Measurements from ENCODE around the gene METTL1.
"Not testable (repeated sequence)": the region's sequence is repeated elsewhere in the genome, so short reads cannot be mapped to it uniquely, and the experiment has no call there.

Gene METTL1

DNA sequence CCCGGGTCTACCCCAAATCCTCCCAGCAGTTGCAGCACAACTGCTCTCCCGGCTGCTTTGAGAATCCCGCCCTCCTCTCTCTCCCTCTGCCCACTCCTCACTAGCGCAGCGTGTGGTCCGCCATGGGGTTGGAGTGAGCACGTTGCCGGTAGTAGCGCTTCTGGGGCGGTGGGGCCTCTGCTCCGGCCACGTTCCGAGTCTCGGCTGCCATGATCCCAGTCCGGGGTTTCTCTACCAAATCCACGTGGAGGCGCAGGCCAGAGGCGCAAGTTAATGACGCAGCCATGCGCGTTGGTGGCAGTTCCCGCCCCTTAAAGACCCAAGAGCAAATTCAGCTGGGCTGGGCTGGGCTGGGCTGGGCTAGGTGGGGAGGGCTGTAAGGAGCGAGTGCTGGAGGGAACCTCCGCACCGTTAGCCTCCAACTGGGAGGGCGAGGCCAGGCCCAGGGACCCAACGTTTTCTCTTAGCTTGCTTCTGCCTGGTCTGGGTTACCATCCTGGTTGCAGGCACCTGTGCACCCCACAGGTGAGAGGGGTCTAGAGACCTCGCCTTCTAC, at the start of gene METTL1:
METTL1 (minus strand) TSS at position 233 of the 556 bp plus-strand sequence; CDS start at position 211, 22 bp downstream.
- peak; percentile 98 for DNase-seq

GRCh38 chr12:57821015-57821414, 49.1 kb upstream of the METTL1 start:
- DNase-seq: peak; percentile 24

DNA sequence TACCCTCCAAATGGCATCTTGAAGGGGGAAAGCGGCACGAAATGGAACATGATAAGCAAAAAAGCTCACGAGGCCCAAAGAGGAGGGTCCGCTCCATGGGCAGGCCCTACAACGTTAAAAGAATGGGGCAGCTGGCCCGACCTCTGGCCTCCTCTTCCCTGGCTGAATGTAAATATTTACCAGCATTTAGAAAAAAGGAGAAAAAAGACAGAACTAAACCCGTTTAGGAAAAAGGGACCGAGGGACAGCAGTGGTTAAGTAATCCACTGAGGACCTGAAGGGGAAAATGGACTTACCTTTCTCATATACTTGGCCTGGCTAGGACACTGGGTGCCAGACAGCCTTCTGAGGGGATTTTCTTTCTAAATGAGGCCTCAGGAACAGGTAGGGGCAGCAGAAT, 48.2 kb upstream of the METTL1 start:
- peak; percentile 11 for DNase-seq

DNA sequence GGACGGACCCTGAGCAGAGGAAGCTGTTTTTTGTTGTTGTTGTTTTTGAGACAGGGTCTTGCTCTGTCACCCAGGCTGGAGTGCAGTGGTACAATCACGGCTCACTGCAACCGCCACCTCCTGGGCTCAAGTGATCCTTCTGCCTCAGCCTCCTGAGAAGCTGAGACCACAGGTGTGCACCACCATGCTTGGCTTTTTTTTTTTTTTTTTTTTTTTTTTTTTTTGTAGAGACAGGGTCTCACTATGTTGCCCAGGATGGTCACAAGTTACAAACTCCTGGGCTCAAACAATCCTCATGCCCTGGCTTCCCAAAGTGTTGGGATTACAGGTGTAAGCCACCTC, 46.1 kb upstream of the METTL1 start:
- not testable (repeated sequence) for DNase-seq

GRCh38 chr12:57817261-57817989, 45.5 kb upstream of the METTL1 start:
- DNase-seq: no peak

GRCh38 chr12:57816855-57817151, 44.9 kb upstream of the METTL1 start:
- no peak for DNase-seq

DNA sequence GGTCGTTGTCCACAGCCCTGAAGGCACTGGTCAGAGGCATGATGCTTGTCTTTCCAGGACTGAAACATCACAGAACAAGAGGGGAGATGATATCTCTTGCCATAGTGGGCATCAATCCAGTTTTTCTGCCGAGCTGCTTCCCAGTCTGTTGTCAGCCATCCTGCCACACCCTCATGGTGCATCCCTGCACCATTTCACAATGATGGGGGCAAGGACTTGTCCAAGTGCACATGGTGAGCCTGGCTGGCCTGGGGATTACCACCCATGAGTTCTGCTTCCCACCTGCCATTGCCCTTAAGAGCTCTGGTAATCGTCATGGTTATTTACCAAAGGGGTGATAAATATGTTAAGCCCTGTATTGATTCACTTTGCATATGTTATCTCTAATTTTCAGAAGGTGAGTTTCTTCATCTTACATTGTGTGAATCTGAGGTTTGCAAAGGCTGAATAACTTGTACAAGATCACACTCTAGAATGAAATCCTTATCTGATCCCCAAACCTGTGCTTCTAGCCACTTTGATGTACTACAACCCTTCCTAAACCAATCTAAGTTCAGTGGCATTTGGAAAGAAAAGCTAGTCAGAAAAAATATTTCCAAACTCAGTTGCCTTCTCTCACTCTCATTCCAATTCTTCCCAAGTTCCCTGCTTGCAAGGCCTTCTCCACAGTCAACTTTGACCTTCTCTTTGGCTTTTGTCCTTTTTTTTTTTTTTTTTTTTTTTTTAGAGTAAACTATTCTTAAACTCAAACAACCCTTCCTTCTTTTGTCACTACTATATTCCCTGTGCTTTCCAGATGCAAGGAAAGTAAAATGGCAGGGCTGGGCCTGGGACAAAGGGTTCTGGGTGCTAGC, 44.3 kb upstream of the METTL1 start:
- DNase-seq: no peak

GRCh38 chr12:57815177-57816000, 43.5 kb upstream of the METTL1 start:
- no peak for DNase-seq

- DNase-seq: no peak
Measured at GRCh38 chr12:57813971-57814772, 42.3 kb upstream of the METTL1 start.

DNA sequence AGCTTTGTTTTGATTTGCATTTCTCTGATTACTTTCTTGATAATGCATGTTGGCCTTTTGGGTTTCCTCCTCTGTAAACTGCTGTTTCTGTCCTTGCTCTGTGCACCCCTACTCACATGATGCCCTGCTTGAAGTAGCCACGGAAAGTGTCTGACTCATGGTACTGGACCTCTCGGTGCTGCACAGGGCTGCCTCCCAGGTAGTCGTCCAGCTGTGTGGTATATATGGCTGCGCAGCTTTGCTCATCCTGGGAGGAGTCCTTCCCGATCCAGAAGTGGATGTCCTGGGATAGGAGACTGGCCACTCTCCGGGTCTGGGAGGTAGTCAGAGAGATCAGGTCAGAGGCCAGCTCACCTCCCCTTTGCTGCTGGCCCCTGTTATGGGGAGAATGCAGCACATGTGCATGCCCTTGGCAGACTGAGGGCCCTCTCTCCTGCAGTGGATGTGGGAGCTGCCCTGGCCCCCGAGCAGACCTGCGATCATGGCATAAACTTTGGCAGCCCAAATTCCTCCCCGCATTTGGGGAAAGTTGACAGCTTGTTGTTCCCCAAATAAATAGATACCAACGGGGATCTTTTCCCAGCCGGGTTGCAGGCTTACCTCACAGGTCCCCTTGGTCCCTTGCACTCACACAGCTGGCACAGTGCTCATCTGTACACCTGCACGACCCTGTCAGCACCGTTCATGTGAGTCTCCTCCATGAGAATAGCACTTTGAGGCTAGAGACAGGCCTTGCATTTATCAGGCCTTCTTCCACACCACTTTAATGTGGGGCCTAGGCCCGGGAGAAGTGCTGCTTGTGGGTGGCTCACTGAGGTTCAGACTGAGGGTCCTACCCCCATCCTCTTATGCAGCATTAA, 41.4 kb upstream of the METTL1 start:
- DNase-seq: no peak

- DNase-seq: no peak
Measured at GRCh38 chr12:57811028-57811755, 39.3 kb upstream of the METTL1 start.

GRCh38 chr12:57810450-57810849, 38.5 kb upstream of the METTL1 start:
- no peak for DNase-seq

DNA sequence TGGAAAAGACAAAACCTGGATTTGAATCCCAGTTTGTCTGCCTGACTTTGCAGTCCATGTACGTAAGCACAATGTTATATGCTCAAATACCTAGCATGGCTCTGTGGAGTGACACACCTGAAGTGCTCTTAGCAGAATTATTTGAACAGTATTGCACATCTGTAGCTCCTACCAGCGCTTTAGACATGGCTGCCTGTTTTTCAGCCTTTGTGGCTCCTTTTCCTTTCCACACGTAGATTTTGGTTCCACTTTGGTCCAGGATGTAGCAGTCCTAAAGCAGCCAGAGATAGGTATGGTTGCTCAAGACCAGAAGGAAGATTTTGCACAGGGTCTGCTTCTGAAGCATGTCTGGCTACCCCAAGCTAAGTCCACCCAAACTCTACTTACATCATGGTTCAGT, 37.5 kb upstream of the METTL1 start:
- DNase-seq: no peak

DNA sequence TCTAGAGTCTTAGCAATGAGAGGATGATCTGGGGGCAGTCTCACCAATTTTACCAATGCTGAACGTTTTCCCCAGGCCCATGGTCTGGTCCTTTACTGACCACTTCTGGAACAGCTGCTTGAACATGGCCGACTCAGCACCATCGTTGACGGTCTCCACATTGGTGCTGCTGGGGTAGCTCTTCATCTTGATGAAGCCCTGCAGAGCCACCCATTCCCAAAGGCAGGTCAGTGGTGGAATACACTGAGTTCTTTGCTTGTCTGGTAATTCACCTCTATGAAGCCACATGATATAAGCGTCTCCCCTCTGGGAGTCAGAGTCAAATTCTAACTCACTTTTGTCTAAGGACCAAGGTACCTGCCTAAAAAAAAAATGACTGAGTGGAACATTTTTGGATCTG, 36.4 kb upstream of the METTL1 start:
- DNase-seq: no peak

- no peak for DNase-seq
Measured at GRCh38 chr12:57807285-57807684, 35.4 kb upstream of the METTL1 start.

DNA sequence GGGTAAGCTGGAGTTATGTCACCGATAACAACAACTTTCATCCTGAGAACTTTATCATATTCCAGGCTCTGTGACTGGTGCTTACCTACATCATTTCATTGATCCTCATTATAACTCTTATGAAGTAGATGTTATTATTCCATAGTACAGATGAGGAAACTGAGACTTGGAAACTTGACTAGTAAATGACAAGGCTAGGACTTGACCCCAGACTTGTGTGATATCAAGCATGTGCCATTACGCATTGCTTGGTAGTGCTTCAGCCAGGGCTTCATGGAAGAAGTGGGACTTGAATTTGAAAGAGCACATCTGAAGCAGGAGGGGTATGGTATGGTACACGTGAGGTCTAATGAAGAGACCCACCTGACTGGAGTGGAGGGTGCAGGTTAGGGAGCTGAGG, 34.8 kb upstream of the METTL1 start:
- DNase-seq: no peak

DNA sequence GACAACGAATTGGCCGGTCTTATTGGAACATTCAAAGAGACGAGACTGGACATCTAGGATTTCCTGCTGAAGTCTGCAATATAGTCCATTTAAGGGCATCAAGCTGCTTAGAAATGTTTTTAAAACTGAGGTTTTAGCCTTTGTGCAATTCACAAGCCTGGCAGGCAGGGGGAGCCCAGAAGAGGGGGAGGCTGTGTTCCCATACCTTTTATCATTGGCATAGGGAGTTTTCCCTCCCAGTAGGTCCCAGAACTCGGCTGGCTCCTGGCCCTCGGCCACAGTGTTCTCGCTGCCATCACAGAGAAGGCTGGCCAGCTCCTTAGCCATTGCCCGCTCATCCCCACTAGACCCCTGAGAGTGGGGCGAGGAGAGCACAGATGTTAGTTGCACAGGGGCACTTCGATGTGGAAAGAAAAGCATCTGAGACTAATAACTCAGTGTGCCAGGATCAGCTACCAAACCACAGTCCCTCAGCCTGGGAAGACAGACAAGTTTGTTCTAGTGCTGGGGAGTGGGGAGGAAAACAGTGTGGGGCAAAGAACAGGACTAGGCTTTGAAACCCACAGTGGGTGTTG, 31.5 kb upstream of the METTL1 start:
- no peak for DNase-seq

DNA sequence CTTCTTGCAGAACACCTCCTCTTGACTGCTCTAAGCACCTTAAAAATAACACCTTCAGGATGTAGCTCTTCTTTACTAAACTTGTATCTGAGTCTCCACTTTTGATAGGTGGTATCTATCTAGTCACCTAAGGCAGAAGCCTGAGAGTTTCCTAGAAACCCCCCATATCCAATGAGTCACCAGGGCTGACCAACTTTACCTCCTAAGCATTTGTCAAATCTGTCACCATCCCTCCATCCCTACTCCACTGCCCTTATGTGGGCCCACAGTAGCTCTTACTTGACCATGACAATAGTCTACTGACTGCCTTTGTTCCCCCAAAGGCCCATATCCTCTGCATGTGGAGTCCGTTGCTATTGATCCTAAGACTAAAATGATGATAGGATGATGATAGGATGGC, 30.7 kb upstream of the METTL1 start:
- DNase-seq: no peak

DNA sequence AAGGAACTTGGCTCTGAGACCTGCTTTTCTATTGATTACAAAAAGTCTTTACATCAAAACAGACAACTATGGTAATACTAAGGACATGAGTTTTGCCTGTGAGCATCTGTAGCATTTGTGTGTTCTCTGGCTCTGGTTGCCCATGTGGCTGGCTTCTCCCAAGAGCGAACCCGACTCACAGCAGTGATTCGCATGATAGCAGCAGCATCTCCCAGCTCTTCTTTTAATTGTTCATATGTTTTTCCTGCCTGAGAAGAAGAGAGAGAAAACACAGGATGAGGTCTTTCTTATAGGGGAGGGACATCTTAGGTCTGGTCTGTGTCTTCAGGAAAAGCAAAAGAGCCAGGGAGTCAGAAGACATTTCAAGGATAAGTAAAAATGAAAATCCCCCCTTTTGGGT, 29.1 kb upstream of the METTL1 start:
- no peak for DNase-seq

DNA sequence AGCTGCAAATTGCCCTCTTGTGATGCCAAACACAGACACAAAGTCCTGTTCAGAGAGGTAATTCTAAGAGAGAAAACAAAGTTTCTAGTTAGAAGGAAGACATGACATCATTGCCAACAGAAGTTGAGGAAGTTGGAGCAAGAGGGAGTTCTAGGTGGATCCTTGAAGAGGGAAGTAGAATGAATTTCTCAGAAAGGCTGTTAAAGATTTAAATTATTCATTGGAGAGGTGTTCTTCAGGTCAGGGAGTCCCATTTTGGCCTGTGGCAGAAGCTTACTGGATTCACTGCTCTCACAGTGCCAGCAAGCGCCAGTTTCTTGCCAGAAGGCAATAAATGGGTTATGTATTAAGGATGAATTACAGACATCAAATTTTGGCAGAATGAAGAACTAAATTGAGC, 26.0 kb upstream of the METTL1 start:
- DNase-seq: no peak
